Panc1 (cell line): Measurements from ENCODE around the gene SEPHS2. TPM values are rescaled to one million over a fixed set of nuclear protein-coding genes. Genes with fewer than 3 reads are reported as not detected.

Experiments
- ATAC-seq: fragments of 200-7000 bp; cut with Tn5 transposase; 2 replicates; pipeline ENCODE4 v1.9.1; 2020; ENCODE audit warnings: mild to moderate bottlenecking, moderate library complexity
- BruUV-seq: library from RNA; stranded (reverse); fragments of 400-500 nt; replicated peaks from 2 replicates; lab custom pipeline; 2021; lab: Mats Ljungman, UMichigan
- CTCF ChIA-PET: fragments of 300-600 bp; sonication (Branson Sonifier 250); formaldehyde crosslinking; loops from one replicate; lab custom pipeline; 2022; ENCODE audit warnings: antibody characterized with exemption; lab: Charles Lee
- POLR2A ChIA-PET: fragments of 300-600 bp; sonication (Branson Sonifier 250); formaldehyde crosslinking; loops from one replicate; lab custom pipeline; 2022; ENCODE audit warnings: antibody characterized with exemption; lab: Charles Lee
- DNase-seq: peaks from one replicate; pipeline ENCODE4 v3.0.0-alpha.2; 2010; ENCODE audit warnings: low read depth, low spot score
- H3K27ac ChIP-seq: 2 replicates; pipeline ENCODE4 v1.5.1; 2011; ENCODE audit warnings: mild to moderate bottlenecking, low read length, inconsistent platforms
- H3K27me3 ChIP-seq: fragments of 200-500 bp; sonication (Bioruptor generic); 2 replicates; pipeline ENCODE4 v1.6.0; 2014; ENCODE audit warnings: low read length, inconsistent platforms; ENCODE audit not compliant: control insufficient read depth, insufficient read depth
- H3K36me3 ChIP-seq: fragments of 200-500 bp; sonication (Bioruptor generic); 2 replicates; pipeline ENCODE4 v1.5.1; 2014; ENCODE audit warnings: inconsistent platforms, mild to moderate bottlenecking, low read length, moderate library complexity; ENCODE audit not compliant: control insufficient read depth, insufficient read depth
- H3K4me1 ChIP-seq: 2 replicates; pipeline ENCODE4 v1.5.1; 2011; ENCODE audit warnings: inconsistent platforms, mild to moderate bottlenecking, low read length, moderate library complexity; ENCODE audit not compliant: control insufficient read depth, insufficient read depth
- H3K4me3 ChIP-seq, 2 experiments: 2 replicates each; pipeline ENCODE4 v1.5.1; 2011 to 2012; ENCODE audit warnings: low read depth in 2 of 2, low read length in 2 of 2, mild to moderate bottlenecking in 2 of 2, inconsistent platforms in 1 of 2, moderate library complexity in 1 of 2
- H3K9me3 ChIP-seq: fragments of 200-500 bp; sonication (Bioruptor generic); 2 replicates; pipeline ENCODE4 v1.5.1; 2014; ENCODE audit warnings: low read depth, mild to moderate bottlenecking, inconsistent platforms, low read length, moderate library complexity; ENCODE audit not compliant: control insufficient read depth, insufficient read depth
- CTCF ChIP-seq: fragments of 450-650 bp; IDR thresholded peaks from 2 replicates; pipeline ENCODE4 v1.5.1; 2017; ENCODE audit warnings: mild to moderate bottlenecking
- POLR2AphosphoS5 ChIP-seq: IDR thresholded peaks from 2 replicates; pipeline ENCODE4 v1.6.1; 2012; ENCODE audit warnings: mild to moderate bottlenecking, low read depth, low read length, moderate library complexity
- REST ChIP-seq, 2 experiments: IDR thresholded peaks; 2 replicates each; pipeline ENCODE4 v1.6.1; 2011 to 2012; ENCODE audit warnings: low read depth in 2 of 2, control low read depth in 1 of 2, low read length in 1 of 2, mild to moderate bottlenecking in 1 of 2, moderate library complexity in 1 of 2; ENCODE audit not compliant: insufficient read depth in 1 of 2
- SIN3A ChIP-seq: IDR thresholded peaks from 2 replicates; pipeline ENCODE4 v1.6.1; 2012; ENCODE audit warnings: low read depth, mild to moderate bottlenecking, low read length, moderate library complexity, borderline replicate concordance; ENCODE audit not compliant: insufficient read depth
- TCF7L2 ChIP-seq: IDR thresholded peaks from 2 replicates; pipeline ENCODE4 v1.6.1; 2011; ENCODE audit warnings: mild to moderate bottlenecking, low read depth, low read length, inconsistent platforms
- in situ Hi-C: cut with HindIII; loops from 2 replicates; pipeline ENCODE4 v1.10.0; 2016; ENCODE audit warnings: low sequenced_read_pairs, low pct_unique_long_range_greater_than_20kb
- intact Hi-C: fragments of 100-400 bp; cut with micrococcal nuclease; formaldehyde crosslinking; loops from one replicate; pipeline ENCODE4 v1.10.0; 2022; ENCODE audit not compliant: unreplicated experiment
- total RNA-seq: library from RNA; stranded (reverse); gene quantifications from one replicate; pipeline ENCODE4 v1.2.1, GENCODE V29; 2021; ENCODE audit not compliant: unreplicated experiment

Gene SEPHS2
- total RNA-seq, 1 experiment from 2014 or later, result 68.5 TPM

GRCh38 chr16:30439720-30440348, 5.8 kb downstream of the SEPHS2 start:
- BruUV-seq, result no TSS peak
- no peak overlapping the region for H3K4me3 ChIP-seq
- in situ Hi-C loops (no loop called here), intact Hi-C loops (loop anchor here (10.0 kb wide), 1 partner anchor 85 kb away; the partner anchor contains the start of gene ZNF768)
- H3K27me3 ChIP-seq, result no peaks in the 10 kb centered on the region
- CTCF ChIA-PET, result interaction anchor here (0.5 kb wide), 1 partner anchor 186 kb away, joined by 5 read pairs; no protein-coding TSS in a partner anchor
- 0 out of 2 replicates have a peak, but pooled peaks cover 5% of the 10 kb centered on the region for H3K36me3 ChIP-seq
- TF ChIP-seq SIN3A (no peak), CTCF (no peak), REST (IDR thresholded peaks at IDR 0.05; ENCODE audit: insufficient read depth in 1 of 2, low read depth in 2 of 2, low read length in 1 of 2) (no peak), TCF7L2 (no peak), POLR2AphosphoS5 (no peak)
- ATAC-seq, result no peak
- H3K4me1 ChIP-seq, result peaks cover 17% of the 10 kb centered on the region
- H3K27ac ChIP-seq, result no peak overlapping the region
- no peak for DNase-seq
- POLR2A ChIA-PET, result interaction anchor here (0.7 kb wide), 1 partner anchor 136 kb away, joined by 4 read pairs; no protein-coding TSS in a partner anchor
- no peaks in the 10 kb centered on the region for H3K9me3 ChIP-seq

- CTCF ChIA-PET, result interaction anchor here (0.5 kb wide), 1 partner anchor 283 kb away, joined by 5 read pairs; no protein-coding TSS in a partner anchor
Measured at GRCh38 chr16:30438835-30439234, 6.8 kb downstream of the SEPHS2 start.

More at GRCh38 chr16:30438835-30439234, 6.8 kb downstream of the SEPHS2 start:
- intact Hi-C loops (no loop called here), in situ Hi-C loops (no loop called here)
- Histone ChIP-seq H3K27me3 (no peaks in the 10 kb centered on the region), H3K9me3 (no peaks in the 10 kb centered on the region), H3K4me3 (no peak overlapping the region), H3K4me1 (peaks cover 13% of the 10 kb centered on the region), H3K36me3 (0 out of 2 replicates have a peak, but pooled peaks cover 2% of the 10 kb centered on the region), H3K27ac (no peak overlapping the region)
- ATAC-seq (no peak), DNase-seq (no peak)
- no peak for TF ChIP-seq TCF7L2
- TF ChIP-seq REST (IDR thresholded peaks at IDR 0.05; ENCODE audit: insufficient read depth in 1 of 2, low read depth in 2 of 2, low read length in 1 of 2), result no peak
- no peak for TF ChIP-seq SIN3A
- TF ChIP-seq CTCF, result no peak
- TF ChIP-seq POLR2AphosphoS5, result no peak
- no TSS peak for BruUV-seq
- POLR2A ChIA-PET, result interaction anchor here (0.7 kb wide), 1 partner anchor 137 kb away, joined by 4 read pairs; no protein-coding TSS in a partner anchor
